ENCODE results near the gene ZG16. TPM values are rescaled to one million over a fixed set of nuclear protein-coding genes. Genes with fewer than 3 reads are reported as not detected.
A peak's percentile ranks its signal among the peaks of the same experiment; 100 is the strongest.

The ZG16 gene
- total and polyA plus RNA-seq, 9 of the 15 experiments (the other 6 are each of a cell fraction or from before 2014, with no cell fraction given), result 0.04 TPM; not detected in 8

DNA sequence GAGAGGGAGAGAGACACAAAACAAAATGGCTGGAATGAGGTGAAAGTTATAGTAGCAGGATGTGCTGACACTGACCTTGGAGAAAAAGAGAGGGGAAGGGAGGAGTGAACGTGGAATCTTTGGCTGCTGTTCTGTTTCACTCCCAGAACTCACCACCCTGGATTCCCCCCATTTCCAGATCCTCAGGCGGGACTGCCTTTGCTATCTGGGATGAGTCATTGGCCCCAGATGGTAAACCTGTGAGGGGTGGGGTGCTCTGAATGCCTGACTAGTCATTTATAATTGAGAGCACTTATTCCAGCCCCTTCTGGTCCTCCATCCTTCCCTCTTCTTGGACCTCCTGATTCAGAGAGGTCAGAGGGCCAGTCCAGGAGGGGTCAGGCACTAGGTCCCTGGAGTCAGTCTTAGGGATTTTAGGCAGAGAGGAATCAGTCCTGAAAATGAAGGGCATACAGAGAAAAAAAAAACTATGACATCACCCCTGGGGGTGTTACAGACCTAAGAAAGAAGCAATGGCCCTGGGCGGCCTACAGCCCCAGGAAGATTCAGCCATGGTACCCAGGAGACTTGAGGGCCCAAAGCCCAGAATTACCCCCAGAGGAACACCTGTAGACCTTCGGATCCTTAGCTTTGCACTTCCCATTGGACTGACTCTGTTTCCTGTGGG, 2.2 kb upstream of the ZG16 start (continued):
- no peak for TF ChIP-seq PURB (CRISPR knock-in tag; IDR thresholded peaks at IDR 0.05; ENCODE audit: low read depth)
- TF ChIP-seq RFX5 (IDR thresholded peaks at IDR 0.05; ENCODE audit: low read depth, low read length), result no peak
- 0 out of 2 replicates have a peak, but pooled peaks have one; percentile 15 for TF ChIP-seq TEAD4 (IDR thresholded peaks at IDR 0.05; ENCODE audit: low read length)
- TF ChIP-seq TEAD4 (CRISPR knock-in tag; IDR thresholded peaks at IDR 0.05; ENCODE audit: borderline replicate concordance), result no peak
- no peak for TF ChIP-seq KLF10 (CRISPR knock-in tag; IDR thresholded peaks at IDR 0.05)
- no peak for TF ChIP-seq U2AF1 (optimal IDR thresholded peaks at IDR 0.05; ENCODE audit: low read depth, low read length)
- no peak for TF ChIP-seq PPARD (CRISPR knock-in tag; IDR thresholded peaks at IDR 0.05)
- TF ChIP-seq HMG20B (CRISPR knock-in tag; IDR thresholded peaks at IDR 0.05), result no peak
- TF ChIP-seq, protein P1, sequence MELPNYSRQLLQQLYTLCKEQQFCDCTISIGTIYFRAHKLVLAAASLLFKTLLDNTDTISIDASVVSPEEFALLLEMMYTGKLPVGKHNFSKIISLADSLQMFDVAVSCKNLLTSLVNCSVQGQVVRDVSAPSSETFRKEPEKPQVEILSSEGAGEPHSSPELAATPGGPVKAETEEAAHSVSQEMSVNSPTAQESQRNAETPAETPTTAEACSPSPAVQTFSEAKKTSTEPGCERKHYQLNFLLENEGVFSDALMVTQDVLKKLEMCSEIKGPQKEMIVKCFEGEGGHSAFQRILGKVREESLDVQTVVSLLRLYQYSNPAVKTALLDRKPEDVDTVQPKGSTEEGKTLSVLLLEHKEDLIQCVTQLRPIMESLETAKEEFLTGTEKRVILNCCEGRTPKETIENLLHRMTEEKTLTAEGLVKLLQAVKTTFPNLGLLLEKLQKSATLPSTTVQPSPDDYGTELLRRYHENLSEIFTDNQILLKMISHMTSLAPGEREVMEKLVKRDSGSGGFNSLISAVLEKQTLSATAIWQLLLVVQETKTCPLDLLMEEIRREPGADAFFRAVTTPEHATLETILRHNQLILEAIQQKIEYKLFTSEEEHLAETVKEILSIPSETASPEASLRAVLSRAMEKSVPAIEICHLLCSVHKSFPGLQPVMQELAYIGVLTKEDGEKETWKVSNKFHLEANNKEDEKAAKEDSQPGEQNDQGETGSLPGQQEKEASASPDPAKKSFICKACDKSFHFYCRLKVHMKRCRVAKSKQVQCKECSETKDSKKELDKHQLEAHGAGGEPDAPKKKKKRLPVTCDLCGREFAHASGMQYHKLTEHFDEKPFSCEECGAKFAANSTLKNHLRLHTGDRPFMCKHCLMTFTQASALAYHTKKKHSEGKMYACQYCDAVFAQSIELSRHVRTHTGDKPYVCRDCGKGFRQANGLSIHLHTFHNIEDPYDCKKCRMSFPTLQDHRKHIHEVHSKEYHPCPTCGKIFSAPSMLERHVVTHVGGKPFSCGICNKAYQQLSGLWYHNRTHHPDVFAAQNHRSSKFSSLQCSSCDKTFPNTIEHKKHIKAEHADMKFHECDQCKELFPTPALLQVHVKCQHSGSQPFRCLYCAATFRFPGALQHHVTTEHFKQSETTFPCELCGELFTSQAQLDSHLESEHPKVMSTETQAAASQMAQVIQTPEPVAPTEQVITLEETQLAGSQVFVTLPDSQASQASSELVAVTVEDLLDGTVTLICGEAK (IDR thresholded peaks at IDR 0.05), result no peak
- TF ChIP-seq, protein P1 (CRISPR knock-in tag; IDR thresholded peaks at IDR 0.05), result no peak
- peak; percentile 21; the same call in 1 of the 2 replicates for TF ChIP-seq C11orf30 (IDR thresholded peaks at IDR 0.05; ENCODE audit: low read depth)
- TF ChIP-seq SREBF1 (IDR thresholded peaks at IDR 0.05; ENCODE audit: borderline replicate concordance, low read depth, low read length), result no peak
- peak; percentile 94 for TF ChIP-seq JUND (IDR thresholded peaks at IDR 0.05; ENCODE audit: borderline replicate concordance, low read depth, low read length)
- peak; percentile 84; the same call in 2 of the 3 replicates for TF ChIP-seq JUND (tag; IDR thresholded peaks at IDR 0.05; ENCODE audit: borderline replicate concordance, low read depth, low read length)
- no peak for TF ChIP-seq NR2C1 (IDR thresholded peaks at IDR 0.05)
- TF ChIP-seq NR2C1 (tag; IDR thresholded peaks at IDR 0.05), result no peak
- TF ChIP-seq ZNF134 (CRISPR knock-in tag; conservative IDR thresholded peaks at IDR 0.05), result no peak
- TF ChIP-seq, protein P2, sequence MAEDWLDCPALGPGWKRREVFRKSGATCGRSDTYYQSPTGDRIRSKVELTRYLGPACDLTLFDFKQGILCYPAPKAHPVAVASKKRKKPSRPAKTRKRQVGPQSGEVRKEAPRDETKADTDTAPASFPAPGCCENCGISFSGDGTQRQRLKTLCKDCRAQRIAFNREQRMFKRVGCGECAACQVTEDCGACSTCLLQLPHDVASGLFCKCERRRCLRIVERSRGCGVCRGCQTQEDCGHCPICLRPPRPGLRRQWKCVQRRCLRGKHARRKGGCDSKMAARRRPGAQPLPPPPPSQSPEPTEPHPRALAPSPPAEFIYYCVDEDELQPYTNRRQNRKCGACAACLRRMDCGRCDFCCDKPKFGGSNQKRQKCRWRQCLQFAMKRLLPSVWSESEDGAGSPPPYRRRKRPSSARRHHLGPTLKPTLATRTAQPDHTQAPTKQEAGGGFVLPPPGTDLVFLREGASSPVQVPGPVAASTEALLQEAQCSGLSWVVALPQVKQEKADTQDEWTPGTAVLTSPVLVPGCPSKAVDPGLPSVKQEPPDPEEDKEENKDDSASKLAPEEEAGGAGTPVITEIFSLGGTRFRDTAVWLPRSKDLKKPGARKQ (CRISPR knock-in tag; IDR thresholded peaks at IDR 0.05), result no peak
- TF ChIP-seq SIRT6 (IDR thresholded peaks at IDR 0.05; ENCODE audit: low read depth, low read length), result no peak
- TF ChIP-seq ZNF57 (CRISPR knock-in tag; IDR thresholded peaks at IDR 0.05), result no peak
